Adrenal gland (tissue), 12 donors: ENCODE measurements around the gene CRYGN. TPM values are rescaled to one million over a fixed set of nuclear protein-coding genes. Genes with fewer than 3 reads are reported as not detected.

Source experiments
- DNase-seq, 7 donors: peaks; one replicate each; pipeline ENCODE4 v3.0.0-alpha.2; 2019 to 2020
- H3K27ac ChIP-seq, 5 donors: fragments of 200-600 bp; sonication (generic) in 4 of 5; 1 replicate in 3 of 5; 2 replicates in 2 of 5; pipeline versions ENCODE4 v1.5.1 to v1.8.0; 2016 to 2020; ENCODE audit warnings: mild to moderate bottlenecking in 1 of 5
- H3K27me3 ChIP-seq: fragments of 200-600 bp; 2 replicates; pipeline ENCODE4 v1.8.0; 2021
- H3K36me3 ChIP-seq, 2 donors: fragments of 200-600 bp; replicated peaks in 1 of 2; 1 replicate in 1 of 2; 2 replicates in 1 of 2; pipeline versions ENCODE4 v1.5.1 to v1.8.0; 2018 to 2022
- H3K4me1 ChIP-seq, 2 donors: fragments of 200-600 bp; replicated peaks in 1 of 2; 1 replicate in 1 of 2; 2 replicates in 1 of 2; pipeline versions ENCODE4 v1.5.1 to v1.8.0; 2018 to 2021
- H3K4me3 ChIP-seq, 4 donors: fragments of 200-600 bp; sonication (generic) in 3 of 4; one replicate each; pipeline ENCODE4 v1.5.1; 2016 to 2018
- H3K9me3 ChIP-seq, 3 donors: fragments of 200-600 bp; sonication (generic) in 1 of 3; replicated peaks in 1 of 3; 1 replicate in 2 of 3; 2 replicates in 1 of 3; pipeline versions ENCODE4 v1.5.1 to v1.8.0; 2016 to 2021
- CTCF ChIP-seq, 6 experiments: fragments of 450-650 bp in 4 of 6; fragments of 200-600 bp in 2 of 6; sonication (generic) in 1 of 6; IDR thresholded peaks; 1 replicate in 5 of 6; 2 replicates in 1 of 6; pipeline versions ENCODE4 v1.5.1 to v1.8.0; 2016 to 2021; ENCODE audit warnings: antibody characterized with exemption in 6 of 6, mild to moderate bottlenecking in 2 of 6, moderate library complexity in 1 of 6
- POLR2A ChIP-seq, 2 donors: fragments of 450-650 bp; IDR thresholded peaks; one replicate each; pipeline ENCODE4 v1.6.1; 2017; ENCODE audit warnings: antibody characterized with exemption in 2 of 2, mild to moderate bottlenecking in 2 of 2, moderate library complexity in 1 of 2
- WGBS, 4 donors: extraction: QIAGEN DNeasy Blood & Tissue Kit in 2 of 4; methylation state at CpG; one replicate each; pipeline versions ENCODE4 v1.1.5 to v1.1.7; 2013 to 2017; 5-methylcytosine and 5-hydroxymethylcytosine counted together
- intact Hi-C, 2 donors: fragments of 100-400 bp; cut with DNase I; formaldehyde crosslinking; loops; one replicate each; pipeline versions ENCODE4 v1.14.1 to v1.15.0; 2022 to 2023
- polyA plus RNA-seq, 3 donors: library from polyadenylated mRNA; stranded (reverse); fragments of 200-250 nt in 2 of 3; fragments of 350-450 nt in 1 of 3; fragmentation: Illumina TruSeq in 1 of 3; extraction: RNeasy Lipid Tissue Mini Kit (QIAGEN cat#74804) in 1 of 3; gene quantifications; one replicate each; pipeline ENCODE4 v1.2.3, GENCODE V29; 2013 to 2014
- total RNA-seq, 9 donors: library from RNA; depleted of rRNA in 4 of 9; stranded (reverse); fragments of >200 nt in 4 of 9; fragments of 120-200 nt in 1 of 9; fragmentation: NEBNext Ultra II Directional in 1 of 9; extraction: Animal tissue kit (Norgen Biotek cat#: 25700) in 1 of 9; gene quantifications; one replicate each; pipeline versions ENCODE4 v1.1.0 to v1.2.4, GENCODE V29; 2013 to 2023
- donor health status: healthy with polysubstance abuse.
- donor health status: Bipolar disorder and iron deficiency.
- donor health status: DM: yes; HTN: yes; CAD: no.
- donor health status: DM: no; HTN: no; CAD: no.
- donor health status: DM: no; HTN: no; CAD: no.
- donor health status: DM: yes; HTN: yes; CAD: no.

The CRYGN gene
- total and polyA plus RNA-seq, 12 donors = 0.11 to 0.88 (median 0.49) TPM; not detected in 6

GRCh38 chr7:151382079-151382885 is 57.7 kb downstream of the CRYGN start:
- peaks cover 3 to 16% of the 10 kb centered on the region in 2 donors for H3K4me1 ChIP-seq
- peaks cover 17% of the 10 kb centered on the region for H3K27me3 ChIP-seq
- H3K36me3 ChIP-seq = peaks cover 0 to 16% of the 10 kb centered on the region in 2 donors
- H3K27ac ChIP-seq = no peak overlapping the region
- TF ChIP-seq CTCF (IDR thresholded peaks at IDR 0.05) (no peak), POLR2A (IDR thresholded peaks at IDR 0.05) (no peak)
- no peaks in the 10 kb centered on the region for H3K9me3 ChIP-seq
- peak overlapping the region in 1 of 4 donors; percentile 40 for H3K4me3 ChIP-seq
- WGBS, 4 donors = 16 to 27% (median 24%) methylated on average over 14 to 37 of the region's 37 CpGs
- DNase-seq = no peak
- intact Hi-C loops = no loop called here

GRCh38 chr7:151381348-151382078 is 58.4 kb downstream of the CRYGN start:
- Histone ChIP-seq H3K27me3 (peaks cover 17% of the 10 kb centered on the region), H3K9me3 (no peaks in the 10 kb centered on the region), H3K36me3 (peaks cover 0 to 24% of the 10 kb centered on the region in 2 donors), H3K4me1 (peaks cover 3 to 16% of the 10 kb centered on the region in 2 donors), H3K27ac (no peak overlapping the region), H3K4me3 (peak overlapping the region in 1 of 4 donors; percentile 40)
- no peak for DNase-seq
- intact Hi-C loops = no loop called here
- 3 to 19% (median 7%) methylated on average over 10 to 83 of the region's 83 CpGs for WGBS, 4 donors
- TF ChIP-seq POLR2A (IDR thresholded peaks at IDR 0.05) (no peak), CTCF (IDR thresholded peaks at IDR 0.05) (no peak)

GRCh38 chr7:151381098-151381347 is 58.9 kb downstream of the CRYGN start:
- H3K9me3 ChIP-seq = no peaks in the 10 kb centered on the region
- peak overlapping the region in 1 of 4 donors; percentile 40 for H3K4me3 ChIP-seq
- H3K27ac ChIP-seq = no peak overlapping the region
- 10 to 32% (median 31%) methylated on average over 7 of the region's 7 CpGs for WGBS, 4 donors
- TF ChIP-seq CTCF (IDR thresholded peaks at IDR 0.05) = no peak
- no peak for TF ChIP-seq POLR2A (IDR thresholded peaks at IDR 0.05)
- peaks cover 0 to 29% of the 10 kb centered on the region in 2 donors for H3K36me3 ChIP-seq
- H3K4me1 ChIP-seq = peaks cover 3 to 16% of the 10 kb centered on the region in 2 donors
- intact Hi-C loops = no loop called here
- DNase-seq = no peak
- H3K27me3 ChIP-seq = peaks cover 17% of the 10 kb centered on the region

GRCh38 chr7:151380199-151381097 is 59.5 kb downstream of the CRYGN start:
- H3K36me3 ChIP-seq = peaks cover 0 to 34% of the 10 kb centered on the region in 2 donors
- H3K27me3 ChIP-seq = peaks cover 17% of the 10 kb centered on the region
- H3K4me3 ChIP-seq = no peak overlapping the region
- TF ChIP-seq CTCF (IDR thresholded peaks at IDR 0.05) = no peak
- TF ChIP-seq POLR2A (IDR thresholded peaks at IDR 0.05) = no peak
- peaks cover 3 to 16% of the 10 kb centered on the region in 2 donors for H3K4me1 ChIP-seq
- no peak overlapping the region for H3K27ac ChIP-seq
- DNase-seq = no peak
- 79 to 89% (median 82%) methylated on average over 24 to 32 of the region's 32 CpGs for WGBS, 4 donors
- H3K9me3 ChIP-seq = no peaks in the 10 kb centered on the region
- intact Hi-C loops = no loop called here
